GM21423 (cell line): ENCODE results near the gene SAMD11.

Source experiments
- ATAC-seq: cut with Tn5 transposase; IDR thresholded peaks from one replicate; pipeline ENCODE4 v1.9.1; 2021; ENCODE audit warnings: mild to moderate bottlenecking, moderate library complexity; ENCODE audit not compliant: unreplicated experiment

SAMD11 gene

DNA sequence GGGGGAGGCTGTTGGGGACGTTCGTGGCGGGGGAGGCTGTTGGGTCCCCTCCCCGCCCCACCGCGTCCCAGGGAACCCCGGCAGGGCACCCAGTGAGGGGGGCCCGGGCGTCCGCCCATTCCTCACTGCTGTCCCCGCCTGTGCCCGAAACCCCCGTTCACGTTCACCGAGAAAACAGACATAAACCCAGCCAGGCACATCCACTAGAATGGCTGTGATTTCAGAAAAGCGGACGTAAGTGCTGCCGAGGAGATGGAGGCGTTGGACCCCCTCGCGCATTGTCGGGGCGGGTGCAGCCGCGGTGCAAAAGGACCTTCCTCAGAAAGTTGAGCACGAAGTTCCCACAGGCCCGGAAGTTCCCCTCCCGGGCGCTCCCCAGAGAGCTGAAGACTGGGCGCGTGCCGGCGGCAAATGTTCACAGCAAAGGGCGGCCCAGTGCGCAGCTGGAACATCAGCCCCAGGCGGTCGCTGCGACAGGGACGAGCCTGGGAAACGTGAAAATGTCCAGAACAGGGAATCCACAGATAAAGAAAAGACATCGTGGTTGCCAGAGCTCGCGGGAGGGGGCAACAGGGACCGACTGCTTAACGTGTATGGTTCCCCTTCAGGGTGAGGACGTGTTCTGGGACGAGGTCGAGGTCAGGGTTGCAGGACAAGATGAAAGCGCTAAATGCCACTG, 18.5 kb upstream of the SAMD11 start:
- no peak for ATAC-seq

DNA sequence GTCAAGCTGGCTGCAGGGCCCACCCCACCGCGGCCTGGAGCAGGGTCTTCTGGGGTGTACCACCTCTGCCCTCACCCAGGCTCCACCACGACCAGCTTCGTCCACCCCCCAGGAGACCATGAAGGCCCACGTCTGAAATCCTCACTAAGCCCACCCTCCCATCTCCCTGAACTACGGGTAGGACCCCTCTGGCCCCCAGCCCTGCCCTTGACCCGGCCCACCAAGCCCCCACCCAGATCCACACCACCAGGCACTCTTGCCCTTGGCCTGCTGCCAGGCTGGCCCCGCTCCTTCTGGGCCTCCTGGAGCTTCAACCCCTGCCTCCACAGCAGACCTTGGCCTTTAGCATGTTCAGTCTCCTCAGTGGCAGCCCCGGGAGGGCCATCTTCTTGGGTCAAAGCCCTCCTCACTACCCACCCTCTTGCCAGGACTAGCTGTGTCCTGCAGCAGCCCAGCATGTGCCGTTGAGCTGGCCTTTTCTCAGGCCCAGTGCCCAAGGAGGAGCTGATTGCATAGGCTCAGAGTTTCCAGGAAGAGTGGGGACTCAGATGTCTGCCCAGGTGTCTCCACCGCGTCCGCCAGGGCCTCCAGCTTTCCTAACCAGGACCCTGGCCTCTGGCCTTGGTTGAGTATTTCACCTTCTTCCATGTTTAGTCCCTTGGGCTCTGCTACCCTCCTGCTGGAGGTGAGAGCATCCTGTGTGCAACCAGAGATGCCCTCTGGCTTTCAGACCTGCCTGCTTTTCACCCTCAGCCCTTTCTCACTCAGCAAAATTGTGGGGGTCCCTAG, 17.7 kb upstream of the SAMD11 start:
- no peak for ATAC-seq

DNA sequence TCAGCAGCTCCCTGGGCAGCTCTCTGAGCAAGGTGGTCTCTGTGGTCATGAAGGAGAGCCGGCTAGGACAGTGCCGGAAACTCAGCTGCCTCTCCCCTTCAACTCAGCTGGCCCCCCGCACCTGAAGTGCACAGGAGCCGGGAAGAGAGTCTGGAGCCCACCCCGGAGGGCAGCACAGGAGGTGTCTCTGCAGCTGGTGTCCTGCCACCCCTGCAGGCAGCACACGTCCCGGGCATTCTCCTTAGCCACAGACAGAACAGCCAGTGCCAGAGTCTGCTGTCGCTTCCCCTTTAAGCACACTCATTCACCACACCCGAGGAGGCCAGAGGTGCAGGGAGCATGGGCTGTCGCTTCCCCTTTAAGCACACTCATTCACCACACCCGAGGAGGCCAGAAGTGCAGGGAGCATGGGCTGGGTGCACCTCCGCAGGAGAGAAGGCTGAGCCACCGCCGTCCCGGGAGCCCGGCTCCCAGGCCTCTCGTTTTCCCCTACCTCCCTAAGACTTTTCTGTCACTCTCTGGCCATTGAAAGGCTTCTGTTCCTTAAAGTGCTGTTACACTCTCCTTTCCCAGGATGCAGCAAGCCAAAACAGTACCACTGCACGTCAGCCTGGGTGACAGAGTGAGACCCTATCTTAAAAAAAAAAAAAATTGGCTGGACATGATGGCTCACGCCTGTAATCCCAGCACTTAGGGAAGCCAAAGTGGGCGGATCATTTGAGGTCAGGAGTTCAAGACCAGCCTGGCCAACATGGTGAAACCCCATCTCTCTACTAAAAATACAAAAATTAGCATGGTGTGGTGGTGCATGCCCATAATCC, 16.9 kb upstream of the SAMD11 start:
- no peak for ATAC-seq

DNA sequence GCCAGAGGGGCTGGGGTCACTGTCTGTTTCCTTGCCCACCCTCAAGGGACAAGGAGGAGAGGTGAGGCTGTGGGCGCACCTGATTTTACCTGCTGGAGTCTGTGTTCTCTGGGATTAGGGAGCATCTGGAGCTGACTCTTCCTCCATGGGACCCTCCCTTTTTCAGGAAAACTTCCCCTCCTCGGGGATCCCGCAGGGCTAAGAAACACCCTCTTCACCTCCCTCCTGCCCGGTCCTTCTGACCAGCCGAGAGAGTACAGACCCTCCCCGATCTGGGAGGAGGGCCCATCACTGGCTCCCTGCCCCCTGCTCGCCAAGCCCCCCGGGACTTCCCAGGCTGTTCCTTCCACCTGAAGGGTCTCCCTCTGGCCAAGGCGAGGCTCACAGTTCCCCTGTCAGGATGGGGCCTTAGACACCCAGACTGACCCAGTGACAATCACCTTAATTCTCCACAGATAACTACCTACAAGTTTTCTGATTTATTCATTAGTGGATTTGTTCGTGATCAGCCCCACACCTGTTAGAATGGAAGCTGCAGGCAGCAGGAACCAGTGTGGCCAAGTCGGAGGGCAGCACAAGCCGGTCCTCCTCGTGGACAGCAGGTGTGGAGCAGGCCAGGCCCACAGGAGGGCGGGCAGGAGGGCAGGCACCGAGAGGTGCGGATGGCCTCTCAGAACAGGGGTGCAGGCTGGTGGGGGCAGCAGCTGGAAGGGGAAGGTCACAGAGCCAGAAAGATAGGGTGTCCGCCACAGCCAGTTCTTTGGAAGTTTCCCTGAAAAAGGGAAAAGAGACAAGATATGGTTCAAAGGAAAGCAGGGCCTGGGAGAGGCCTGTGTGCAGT, 15.9 kb upstream of the SAMD11 start:
- ATAC-seq, result no peak

DNA sequence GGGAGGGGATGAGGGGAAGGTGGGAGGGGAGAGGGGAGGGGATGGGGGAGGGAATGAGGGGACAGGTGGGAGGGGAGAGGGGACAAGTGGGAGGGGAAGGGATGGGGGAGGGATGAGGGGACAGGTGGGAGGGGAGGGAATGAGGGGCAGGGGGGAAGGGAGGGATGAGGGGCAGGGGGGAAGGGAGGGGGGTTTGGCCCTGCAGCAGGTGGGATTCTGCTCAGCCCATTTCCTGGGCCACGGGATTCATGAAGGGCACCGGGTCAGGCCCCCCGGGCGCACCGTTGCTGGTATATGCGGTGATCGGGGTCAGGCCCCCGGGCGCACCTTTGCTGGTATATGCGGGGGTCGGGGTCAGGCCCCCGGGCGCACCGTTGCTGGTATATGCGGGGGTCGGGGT, 15.1 kb upstream of the SAMD11 start:
- no peak for ATAC-seq

DNA sequence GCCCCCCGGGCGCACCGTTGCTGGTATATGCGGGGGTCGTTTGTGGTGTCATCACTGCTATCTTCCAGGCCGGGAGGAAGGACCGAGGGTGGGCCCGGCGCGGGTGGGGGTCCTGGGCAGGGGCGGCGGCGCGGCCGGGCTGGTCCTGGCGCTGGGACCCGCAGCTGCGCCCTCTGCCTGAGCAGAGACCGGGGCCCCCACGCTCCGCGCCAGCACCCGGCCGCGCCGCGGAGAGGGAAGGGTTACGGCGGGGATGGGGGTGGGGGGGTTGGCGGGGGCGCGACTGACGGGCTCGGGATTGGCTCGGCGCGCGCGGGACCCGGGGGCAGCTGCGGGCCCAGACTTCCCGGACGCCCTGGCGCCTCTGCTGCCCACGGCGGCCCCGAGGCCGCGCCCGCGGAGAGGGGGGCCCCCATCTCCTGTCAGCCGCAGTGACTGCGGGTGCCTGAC, 13.8 kb upstream of the SAMD11 start:
- no peak for ATAC-seq

DNA sequence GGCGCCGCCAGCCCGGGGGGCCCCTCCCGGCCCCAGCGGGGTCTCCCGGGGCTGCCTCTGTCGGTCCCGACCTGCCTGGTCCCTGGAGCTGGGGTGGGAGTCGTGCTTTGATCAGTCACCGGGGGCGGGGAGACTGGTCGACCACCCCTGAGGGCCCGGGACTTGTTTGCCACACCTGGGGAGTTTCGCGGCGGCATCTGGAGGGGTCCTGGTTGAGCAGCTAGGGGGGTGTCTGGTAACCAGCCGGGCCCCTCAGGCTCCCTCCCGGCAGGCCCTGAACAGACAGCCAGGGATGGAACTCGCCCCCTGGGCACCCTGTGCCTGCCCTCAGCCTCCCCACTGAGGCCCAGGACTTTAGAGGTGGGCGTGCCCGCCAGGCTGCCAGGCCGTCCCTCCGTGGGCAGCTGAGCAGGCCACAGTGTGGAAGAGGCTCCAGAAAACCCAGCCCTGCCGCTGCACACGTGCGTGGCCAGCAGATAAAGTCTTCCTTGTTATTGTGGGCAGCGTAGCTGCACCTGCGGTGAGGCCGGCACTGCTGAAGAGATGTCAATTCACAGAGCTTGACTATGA, 13.3 kb upstream of the SAMD11 start:
- ATAC-seq, result no peak

DNA sequence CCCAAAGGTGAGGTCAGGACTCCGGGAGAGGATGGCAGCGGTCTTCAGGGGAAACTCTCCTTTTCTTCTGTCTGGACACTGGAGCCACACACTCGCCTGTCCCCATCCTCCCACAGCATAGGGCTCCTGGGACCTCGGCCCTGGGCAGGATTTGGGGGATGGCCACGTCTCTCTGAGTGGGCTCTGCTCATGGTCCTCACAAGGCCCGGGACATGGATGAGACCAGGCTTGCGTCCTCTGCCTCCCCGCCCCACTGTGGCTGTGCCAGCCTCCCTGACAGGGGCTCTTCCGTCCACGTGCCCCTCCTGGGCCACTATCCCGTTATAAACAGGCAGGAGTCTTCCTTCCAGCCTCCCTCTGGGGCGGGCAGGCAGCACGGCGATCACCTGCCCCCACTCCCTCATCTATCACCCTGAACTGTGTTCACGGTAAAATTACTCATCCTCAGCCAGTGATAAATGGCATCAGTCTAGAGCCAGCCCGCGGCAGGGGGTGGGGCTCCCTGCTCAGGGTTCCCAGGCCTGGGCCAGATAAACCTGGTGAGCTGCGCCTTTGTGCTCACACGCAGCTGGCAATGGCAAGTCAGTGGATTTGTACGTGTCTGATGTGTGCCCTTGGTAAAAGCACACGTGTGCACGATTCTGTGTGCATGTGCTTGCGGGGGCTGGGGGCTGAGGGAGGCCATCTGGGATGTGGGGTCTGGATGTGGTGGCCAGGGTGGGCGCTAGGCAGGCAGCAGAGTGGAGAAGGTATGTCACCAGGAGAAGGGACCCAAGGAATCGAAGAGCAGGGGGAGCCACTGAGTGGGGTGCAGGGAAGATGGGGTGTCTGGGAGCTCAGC, 12.6 kb upstream of the SAMD11 start:
- no peak for ATAC-seq

DNA sequence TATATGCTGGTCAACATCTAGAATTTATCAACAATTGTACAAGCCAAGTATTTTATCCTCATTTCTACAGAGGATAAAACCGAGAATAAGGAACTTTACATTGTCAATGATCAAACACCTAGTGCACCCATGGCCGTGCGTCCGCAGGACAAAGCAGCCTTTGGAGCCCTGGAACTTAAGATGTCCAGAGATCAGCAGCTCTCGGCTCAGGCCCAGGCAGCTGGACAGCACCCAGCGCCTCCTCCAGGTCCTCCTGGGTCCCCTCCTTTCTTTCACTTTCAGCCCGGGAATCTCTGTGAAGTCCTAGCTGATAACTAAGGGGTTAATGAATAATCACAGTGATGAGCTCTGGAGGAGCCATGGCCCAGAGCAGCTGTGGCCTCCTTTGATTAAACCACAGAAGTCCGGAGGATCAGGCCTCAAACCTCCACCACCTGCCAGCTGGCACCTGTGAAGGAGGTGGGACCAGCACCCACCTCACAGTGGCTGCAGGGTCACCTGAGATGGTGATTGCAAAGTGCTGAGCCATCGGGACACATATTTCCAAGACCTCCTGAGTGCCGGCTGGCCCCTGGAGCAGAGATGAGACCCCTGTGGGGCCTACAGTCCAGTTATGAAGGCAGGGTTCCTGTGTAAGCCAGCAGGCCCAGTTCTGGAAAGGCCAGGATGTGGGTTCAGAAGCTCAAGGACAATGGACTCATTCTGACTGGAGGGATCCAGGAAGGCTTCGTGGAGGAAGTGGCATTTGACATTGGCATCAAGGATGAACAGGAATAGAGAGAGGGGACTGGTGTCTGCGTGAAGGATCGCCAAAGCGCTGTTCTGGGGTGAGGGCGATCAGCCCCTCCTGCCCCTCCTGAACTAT, 11.6 kb upstream of the SAMD11 start:
- ATAC-seq, result no peak

DNA sequence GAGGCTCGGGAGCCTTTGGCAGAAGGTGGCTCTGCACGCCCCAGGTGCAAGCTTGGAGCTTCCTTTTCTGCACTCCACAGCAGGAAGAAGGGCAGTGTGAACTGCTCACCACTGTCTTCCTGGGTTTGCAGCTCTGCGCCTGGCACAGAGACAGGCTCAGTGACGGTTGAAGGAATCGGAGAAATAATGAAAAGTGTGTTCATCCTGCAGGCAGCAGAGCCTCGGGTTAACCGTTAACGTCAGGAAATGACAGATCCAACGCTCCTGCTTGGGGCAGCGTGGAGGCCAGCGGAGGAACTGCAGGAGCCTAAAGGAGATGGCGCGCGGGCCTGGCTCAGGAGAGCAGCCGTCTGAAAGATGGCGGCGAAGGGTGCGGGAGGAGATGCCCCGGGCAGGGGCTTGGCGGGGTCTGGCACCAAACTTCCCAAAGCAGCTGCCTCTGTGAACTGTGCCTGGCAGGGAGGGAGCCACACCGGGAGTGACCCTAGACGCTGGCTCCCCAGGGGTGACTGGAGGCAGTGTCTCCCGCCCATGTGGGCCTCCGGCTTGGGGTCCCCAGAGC, 10.9 kb upstream of the SAMD11 start:
- ATAC-seq, result no peak

DNA sequence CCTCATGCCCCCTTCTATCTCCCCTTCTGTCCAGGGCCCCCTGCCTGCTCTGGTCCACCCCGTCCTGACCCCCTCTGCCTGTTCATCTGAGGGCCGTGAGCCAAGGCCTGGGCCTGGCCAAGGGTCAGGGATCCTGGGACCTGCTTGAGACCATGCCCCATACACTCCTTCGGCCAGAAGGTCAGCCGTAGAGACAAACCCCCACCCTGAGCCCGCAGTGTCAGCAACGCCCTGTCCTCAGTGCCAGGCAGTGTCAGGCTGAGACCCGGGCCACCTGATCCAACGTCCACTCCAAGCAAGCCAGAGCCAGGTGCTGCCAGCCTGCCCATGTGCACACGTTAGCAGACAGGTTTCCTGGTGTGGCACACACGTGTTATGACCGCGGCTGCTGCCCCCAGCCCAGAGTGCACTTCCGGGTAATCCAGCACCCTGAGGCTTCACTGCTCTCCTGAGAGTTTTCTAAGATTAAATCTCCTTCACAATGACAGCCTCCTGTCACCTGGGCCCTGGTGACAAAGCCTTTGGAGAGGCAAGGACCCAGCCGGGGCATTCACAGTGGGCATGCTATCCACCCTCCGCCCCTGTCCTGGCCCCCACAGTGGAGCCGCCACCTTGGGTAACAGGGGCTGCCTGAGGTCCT, 10.1 kb upstream of the SAMD11 start:
- ATAC-seq, result no peak

DNA sequence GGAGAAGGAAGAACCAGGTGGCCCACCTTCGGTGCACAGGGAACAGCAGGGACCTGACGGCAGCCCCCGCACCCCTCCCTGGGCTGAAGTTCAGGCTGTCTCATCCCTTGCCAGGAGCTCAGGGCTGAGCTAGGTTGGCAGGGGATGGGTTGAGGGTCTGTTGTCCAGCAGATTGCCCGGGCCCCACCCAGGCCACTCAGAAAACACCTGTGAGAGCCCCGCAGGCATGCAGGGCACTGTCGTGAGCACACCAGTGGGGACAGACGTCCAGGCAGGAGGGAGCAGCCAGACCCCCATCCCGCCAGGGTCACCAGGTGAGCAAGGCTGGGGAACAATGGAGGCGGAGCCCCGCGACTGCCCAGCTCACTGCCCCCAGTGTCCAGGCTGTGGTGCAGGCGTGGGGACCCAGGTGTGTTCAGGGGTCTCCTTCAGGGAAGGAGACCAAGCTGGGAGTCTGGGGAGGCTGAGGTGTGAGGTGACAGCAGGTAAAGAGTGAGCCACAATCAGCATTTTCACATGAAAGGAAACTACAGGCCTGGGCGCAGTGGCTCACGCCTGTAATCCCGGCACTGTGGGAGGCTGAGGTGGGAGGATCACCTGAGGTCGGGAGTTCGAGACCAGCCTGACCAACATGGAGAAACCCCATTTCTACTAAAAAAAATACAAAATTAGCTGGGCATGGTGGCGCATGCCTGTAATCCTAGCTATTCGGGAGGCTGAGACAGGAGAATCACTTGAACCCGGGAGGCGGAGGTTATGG, 9.4 kb upstream of the SAMD11 start:
- ATAC-seq, result no peak

DNA sequence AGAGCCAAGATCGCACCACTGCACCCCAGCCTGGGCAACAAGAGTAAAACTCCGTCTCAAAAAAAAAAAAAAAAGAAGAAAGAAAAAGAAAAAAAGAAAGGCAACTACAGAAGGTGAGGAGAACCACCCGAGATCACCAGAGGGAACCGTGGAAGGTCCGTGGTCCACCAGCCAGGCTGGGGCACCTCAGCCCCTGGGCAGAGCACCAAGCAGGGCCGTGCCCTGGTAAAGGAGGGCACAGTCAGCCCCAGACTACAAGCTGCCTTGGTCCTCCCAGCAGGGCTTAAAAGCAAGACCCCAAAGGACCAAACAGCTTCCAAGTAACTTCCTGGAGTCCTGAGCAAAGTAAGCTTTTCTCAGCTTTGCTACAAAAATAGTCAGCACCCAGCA, 8.8 kb upstream of the SAMD11 start:
- no peak for ATAC-seq

DNA sequence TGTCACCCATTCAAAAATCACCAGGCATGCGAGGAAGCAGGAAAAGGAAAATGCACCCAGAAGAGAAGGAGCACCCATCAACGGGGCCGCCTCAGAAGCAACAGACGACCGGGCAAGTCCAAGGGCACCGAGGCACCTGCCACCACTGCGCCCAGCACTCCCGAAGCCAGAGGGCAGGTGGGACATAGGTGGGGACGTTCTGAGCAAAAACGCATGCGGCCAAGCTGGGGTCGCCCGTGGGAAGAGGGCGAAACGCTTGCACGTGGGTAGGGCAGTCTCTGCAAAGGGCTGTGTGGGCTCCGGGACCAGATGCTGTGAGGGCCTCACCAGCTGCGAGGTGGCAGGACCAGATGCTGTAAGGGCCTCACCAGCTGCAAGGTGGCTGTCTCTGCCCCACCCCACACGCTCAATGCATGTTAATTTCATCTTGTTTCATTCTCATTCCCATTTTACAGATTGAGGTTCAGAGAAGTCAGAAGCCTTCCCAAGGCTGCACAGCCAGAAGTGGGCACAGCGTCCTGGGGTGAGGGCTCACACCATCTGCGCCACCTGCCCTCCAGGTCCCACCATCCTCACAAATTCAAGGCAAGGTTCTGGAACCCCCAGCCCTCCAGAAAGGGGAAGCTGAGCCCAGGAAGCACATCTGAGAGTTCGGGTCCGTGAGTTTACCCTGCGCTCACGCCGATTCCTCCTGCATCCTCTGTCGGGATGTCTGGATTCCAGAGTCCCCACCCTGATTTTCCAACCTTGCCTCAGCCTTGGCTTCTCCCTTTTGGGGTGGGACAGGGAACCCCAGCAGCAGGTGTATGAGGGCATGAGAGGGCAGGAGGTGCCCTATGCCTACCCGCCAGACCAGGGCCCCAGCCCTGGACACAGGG, 8.2 kb upstream of the SAMD11 start:
- ATAC-seq, result no peak

DNA sequence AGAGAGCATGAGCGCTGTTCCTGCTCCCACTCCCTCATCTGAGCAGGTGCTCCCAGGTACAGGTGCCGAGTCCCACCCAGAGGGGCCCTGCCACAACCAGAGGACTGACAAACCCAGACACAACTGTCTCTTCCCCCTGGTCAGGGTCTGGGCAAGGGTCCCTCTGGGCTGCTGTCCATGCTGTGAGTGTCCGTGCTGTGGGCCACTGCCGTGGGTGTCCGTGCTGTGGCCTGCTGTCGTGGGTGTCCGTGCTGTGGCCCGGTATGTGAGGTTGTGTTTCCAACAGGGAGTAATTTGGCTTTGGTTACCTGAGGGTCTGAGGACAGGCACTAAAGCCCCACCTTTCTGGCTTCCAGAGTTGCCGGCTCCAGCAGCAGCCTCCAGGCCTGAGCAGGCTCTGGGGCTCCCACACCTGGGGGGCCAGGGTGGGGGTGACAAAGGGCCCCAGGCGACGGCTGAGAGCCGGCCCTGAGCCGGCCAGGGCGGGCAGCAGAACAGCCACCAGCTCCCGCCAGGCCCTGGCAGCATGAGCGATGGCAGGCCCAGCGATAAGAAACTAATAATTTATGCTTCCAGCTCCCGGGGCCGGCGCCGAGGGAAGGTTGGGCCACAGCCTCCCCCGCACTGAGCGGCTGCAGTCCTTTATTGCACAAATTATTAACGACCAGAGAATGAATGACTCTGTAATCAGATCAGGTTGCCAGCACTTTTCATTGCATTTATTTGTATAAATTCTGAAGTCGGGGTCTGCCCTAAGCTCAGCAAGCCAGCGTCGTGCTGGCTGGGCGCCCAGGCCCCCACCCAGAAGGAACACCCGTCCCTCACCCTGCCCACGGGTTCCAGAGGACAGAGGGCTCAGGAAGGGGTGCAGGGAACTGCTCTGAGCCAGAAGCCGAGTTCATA, 7.3 kb upstream of the SAMD11 start:
- ATAC-seq, result no peak
